Tibial nerve (tissue), 4 donors: Measurements from ENCODE around the gene TGM2. TPM values are rescaled to one million over a fixed set of nuclear protein-coding genes. Genes with fewer than 3 reads are reported as not detected.

Experiments
- DNase-seq, 2 donors: peaks; one replicate each; pipeline ENCODE4 v3.0.0-alpha.2; 2019; ENCODE audit warnings: low spot score in 2 of 2
- H3K27ac ChIP-seq, 4 donors: fragments of 200-600 bp; sonication (generic) in 3 of 4; one replicate each; pipeline ENCODE4 v1.5.1; 2017 to 2019; ENCODE audit warnings: mild to moderate bottlenecking in 1 of 4
- H3K27me3 ChIP-seq, 2 donors: fragments of 200-600 bp; sonication (generic) in 1 of 2; one replicate each; pipeline versions ENCODE4 v1.5.1 to v1.6.0; 2017 to 2019
- H3K36me3 ChIP-seq, 3 donors: fragments of 200-600 bp; sonication (generic); one replicate each; pipeline ENCODE4 v1.5.1; 2018 to 2019
- H3K4me1 ChIP-seq, 4 donors: fragments of 200-600 bp; sonication (generic) in 3 of 4; one replicate each; pipeline ENCODE4 v1.5.1; 2017 to 2019
- H3K4me3 ChIP-seq, 4 donors: fragments of 200-600 bp; sonication (generic) in 3 of 4; one replicate each; pipeline ENCODE4 v1.5.1; 2017 to 2019; ENCODE audit warnings: mild to moderate bottlenecking in 1 of 4, moderate library complexity in 1 of 4
- H3K9me3 ChIP-seq, 4 donors: fragments of 200-600 bp; sonication (generic) in 3 of 4; one replicate each; pipeline ENCODE4 v1.5.1; 2017 to 2019
- CTCF ChIP-seq, 5 experiments: fragments of 200-600 bp in 3 of 5; fragments of 450-650 bp in 2 of 5; sonication (generic) in 3 of 5; IDR thresholded peaks; one replicate each; pipeline ENCODE4 v1.5.1; 2016 to 2019; ENCODE audit warnings: antibody characterized with exemption in 5 of 5, mild to moderate bottlenecking in 3 of 5, moderate library complexity in 2 of 5
- EP300 ChIP-seq, 2 donors: sonication (generic); formaldehyde crosslinking; IDR thresholded peaks; one replicate each; pipeline ENCODE4 v1.6.1; 2017; ENCODE audit warnings: antibody characterized with exemption in 2 of 2, mild to moderate bottlenecking in 1 of 2
- POLR2A ChIP-seq, 2 donors: fragments of 450-650 bp; IDR thresholded peaks; one replicate each; pipeline ENCODE4 v1.6.1; 2017; ENCODE audit warnings: antibody characterized with exemption in 2 of 2, mild to moderate bottlenecking in 2 of 2, moderate library complexity in 2 of 2
- WGBS, 2 donors: methylation state at CpG; one replicate each; pipeline ENCODE4 v1.1.5; 2018; 5-methylcytosine and 5-hydroxymethylcytosine counted together
- total RNA-seq, 4 donors: library from RNA; depleted of rRNA; stranded (reverse); fragments of >200 nt; gene quantifications; one replicate each; pipeline ENCODE4 v1.1.0, GENCODE V29; 2016

TGM2 gene
- total RNA-seq, 4 donors from 2014 or later, result 17.0 to 87.6 (median 55.8) TPM

GRCh38 chr20:38178065-38178491 is 13.0 kb upstream of the TGM2 start:
- peaks cover 0 to 4% (median 0%) of the 10 kb centered on the region in 4 donors for H3K9me3 ChIP-seq
- H3K27me3 ChIP-seq, result no peaks in the 10 kb centered on the region
- TF ChIP-seq EP300 (IDR thresholded peaks at IDR 0.05) (no peak), POLR2A (IDR thresholded peaks at IDR 0.05) (no peak), CTCF (IDR thresholded peaks at IDR 0.05) (no peak)
- H3K4me1 ChIP-seq, result peaks cover 0 to 8% (median 3%) of the 10 kb centered on the region in 4 donors
- no peak for DNase-seq
- H3K4me3 ChIP-seq, result no peak overlapping the region
- WGBS, 2 donors, result 75 to 83% methylated on average over 8 of the region's 8 CpGs
- no peaks in the 10 kb centered on the region for H3K36me3 ChIP-seq
- no peak overlapping the region for H3K27ac ChIP-seq

DNA sequence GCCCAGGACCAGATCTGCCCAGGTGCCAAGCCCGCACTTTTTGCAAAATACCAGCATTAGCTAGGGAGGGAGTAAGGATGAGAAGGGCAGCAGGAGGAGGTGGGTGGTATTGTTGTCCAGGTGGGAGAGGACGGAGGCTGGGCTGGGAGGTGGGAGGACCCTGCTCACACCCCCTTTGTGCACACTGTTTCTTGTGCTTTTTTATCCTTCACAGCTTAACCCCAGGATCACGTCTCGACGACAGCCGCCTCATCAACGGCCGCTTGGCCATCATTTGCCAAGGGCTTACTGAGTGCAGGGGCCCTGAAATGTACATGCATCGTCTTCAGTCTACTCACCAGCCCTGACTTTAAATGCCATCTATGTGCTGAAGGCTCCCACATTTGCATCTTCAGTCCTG is 12.1 kb upstream of the TGM2 start:
- no peak for DNase-seq
- TF ChIP-seq POLR2A (IDR thresholded peaks at IDR 0.05) (no peak), CTCF (IDR thresholded peaks at IDR 0.05) (no peak), EP300 (IDR thresholded peaks at IDR 0.05) (no peak)
- WGBS, 2 donors, result 82 to 87% methylated on average over 9 of the region's 9 CpGs
- H3K9me3 ChIP-seq, result peaks cover 0 to 4% (median 0%) of the 10 kb centered on the region in 4 donors
- H3K27me3 ChIP-seq, result no peaks in the 10 kb centered on the region
- no peak overlapping the region for H3K27ac ChIP-seq
- H3K4me1 ChIP-seq, result peaks cover 0 to 13% (median 4%) of the 10 kb centered on the region in 4 donors
- no peaks in the 10 kb centered on the region for H3K36me3 ChIP-seq
- no peak overlapping the region for H3K4me3 ChIP-seq

- DNase-seq, result no peak
- Histone ChIP-seq H3K9me3 (no peaks in the 10 kb centered on the region), H3K4me3 (no peak overlapping the region), H3K27ac (no peak overlapping the region), H3K4me1 (peaks cover 0 to 20% (median 4%) of the 10 kb centered on the region in 4 donors), H3K27me3 (no peaks in the 10 kb centered on the region), H3K36me3 (no peaks in the 10 kb centered on the region)
- TF ChIP-seq POLR2A (IDR thresholded peaks at IDR 0.05), result no peak
- TF ChIP-seq EP300 (IDR thresholded peaks at IDR 0.05), result no peak
- no peak for TF ChIP-seq CTCF (IDR thresholded peaks at IDR 0.05)
- 69 to 73% methylated on average over 16 of the region's 16 CpGs for WGBS, 2 donors
Measured at GRCh38 chr20:38175304-38176180, 10.5 kb upstream of the TGM2 start.

DNA sequence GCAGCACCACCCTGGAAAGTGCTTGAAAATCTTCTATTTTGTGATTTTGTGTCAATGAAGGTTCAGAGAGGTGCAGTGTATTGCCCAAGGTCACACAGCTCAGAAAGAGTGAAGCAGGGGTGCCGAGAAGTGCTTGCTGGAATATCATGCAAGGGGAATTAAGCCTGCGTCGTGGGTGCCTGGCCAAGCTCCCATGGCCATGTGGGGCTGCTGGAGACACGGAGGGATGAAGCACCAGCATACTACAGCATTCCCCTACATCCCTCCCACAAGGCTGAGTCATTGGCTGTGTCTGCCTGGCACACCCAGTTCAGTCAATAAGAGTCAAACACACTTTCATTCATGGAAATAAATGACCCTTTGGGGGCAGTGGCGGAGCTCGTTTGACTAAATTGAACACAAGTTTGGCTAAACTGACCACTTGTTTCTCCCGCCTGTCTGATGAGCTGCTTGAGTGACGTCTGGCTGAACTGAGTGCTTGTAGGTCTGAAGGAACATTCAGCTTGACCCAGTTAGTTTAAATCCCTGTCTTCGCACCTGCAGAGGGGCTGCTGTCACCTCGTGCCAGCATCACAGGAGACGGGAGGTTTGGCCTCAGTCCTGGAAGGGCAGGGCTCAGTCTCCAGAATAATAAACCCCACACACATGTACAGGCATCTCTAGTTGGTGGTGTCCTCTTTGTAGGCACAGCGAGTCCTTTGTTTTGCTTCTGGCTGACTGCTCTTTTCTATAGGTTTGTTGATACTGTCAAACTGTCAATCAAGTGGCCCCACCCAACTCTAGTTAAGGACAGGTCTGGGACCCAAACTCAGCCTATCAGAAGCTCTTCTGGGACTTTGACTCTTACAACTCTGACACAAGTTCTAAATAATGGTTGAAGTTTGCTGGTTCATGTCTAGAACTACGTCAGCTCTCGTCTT is 8.4 kb upstream of the TGM2 start:
- Histone ChIP-seq H3K4me3 (no peak overlapping the region), H3K27ac (peak overlapping the region in 1 of 4 donors; percentile 8), H3K27me3 (no peaks in the 10 kb centered on the region), H3K9me3 (no peaks in the 10 kb centered on the region), H3K36me3 (no peaks in the 10 kb centered on the region), H3K4me1 (peaks cover 0 to 26% (median 4%) of the 10 kb centered on the region in 4 donors)
- WGBS, 2 donors, result 29 to 31% methylated on average over 13 to 14 of the region's 14 CpGs
- no peak for DNase-seq
- TF ChIP-seq EP300 (IDR thresholded peaks at IDR 0.05) (peak in 1 of 2 donors; percentile 34), CTCF (IDR thresholded peaks at IDR 0.05) (no peak), POLR2A (IDR thresholded peaks at IDR 0.05) (no peak)
